G401 (cell line): ENCODE data around the gene RASA2. TPM values are rescaled to one million over a fixed set of nuclear protein-coding genes. Genes with fewer than 3 reads are reported as not detected.
"Not testable (repeated sequence)": the region's sequence is repeated elsewhere in the genome, so short reads cannot be mapped to it uniquely, and the experiment has no call there.

ENCODE experiments used
- DNase-seq: peaks from one replicate; pipeline ENCODE4 v3.0.0-alpha.2; 2015; ENCODE audit warnings: low spot score
- in situ Hi-C: cut with HindIII; loops from 2 replicates; pipeline ENCODE4 v1.10.0; 2016; ENCODE audit warnings: low sequenced_read_pairs, mixed read lengths
- total RNA-seq: library from RNA; depleted of rRNA; stranded (reverse); fragments of >200 nt; shearing (Covaris generic); gene quantifications from 2 replicates; pipeline ENCODE4 v1.2.3, GENCODE V29; 2014

RASA2 gene
- total RNA-seq, 1 experiment from 2014 or later, result 6.4 TPM

GRCh38 chr3:141485641-141486495 is 959 bp upstream of the RASA2 start:
- in situ Hi-C loops, result no loop called here
- peak; percentile 14 for DNase-seq

- DNase-seq, result no peak
- in situ Hi-C loops, result no loop called here
These were observed 406 bp upstream of the RASA2 start for GRCh38 chr3:141486496-141486745.

GRCh38 chr3:141487521-141488252 is 860 bp downstream of the RASA2 start:
- DNase-seq, result peak; percentile 74
- in situ Hi-C loops, result no loop called here

GRCh38 chr3:141489203-141489602 is 2.4 kb downstream of the RASA2 start:
- DNase-seq, result no peak
- in situ Hi-C loops, result no loop called here

- in situ Hi-C loops, result no loop called here
- no peak for DNase-seq
These were observed 4.3 kb downstream of the RASA2 start for GRCh38 chr3:141491081-141491480.

- in situ Hi-C loops, result no loop called here
These were observed 5.1 kb downstream of the RASA2 start for GRCh38 chr3:141491929-141492328.

GRCh38 chr3:141493184-141493583 is 6.4 kb downstream of the RASA2 start:
- no peak for DNase-seq
- in situ Hi-C loops, result no loop called here

More at GRCh38 chr3:141491929-141492328, 5.1 kb downstream of the RASA2 start:
- DNase-seq, result no peak

GRCh38 chr3:141497589-141497988 is 10.8 kb downstream of the RASA2 start:
- in situ Hi-C loops, DNase-seq: not testable (repeated sequence)

GRCh38 chr3:141498598-141499223 is 11.9 kb downstream of the RASA2 start:
- no peak for DNase-seq
- in situ Hi-C loops, result no loop called here

GRCh38 chr3:141499284-141499683 is 12.5 kb downstream of the RASA2 start:
- in situ Hi-C loops, result no loop called here
- no peak for DNase-seq

- no peak for DNase-seq
- in situ Hi-C loops, result no loop called here
These were observed 13.1 kb downstream of the RASA2 start for GRCh38 chr3:141499965-141500364.

- in situ Hi-C loops, result no loop called here
- DNase-seq, result no peak
These were observed 13.6 kb downstream of the RASA2 start for GRCh38 chr3:141500397-141500796.

GRCh38 chr3:141505166-141505565 is 18.3 kb downstream of the RASA2 start:
- in situ Hi-C loops, result no loop called here
- DNase-seq, result no peak

GRCh38 chr3:141506071-141506470 is 19.2 kb downstream of the RASA2 start:
- in situ Hi-C loops, result no loop called here
- no peak for DNase-seq

- in situ Hi-C loops, result no loop called here
- no peak for DNase-seq
These were observed 20.7 kb downstream of the RASA2 start for GRCh38 chr3:141507392-141508066.

- in situ Hi-C loops, result no loop called here
- no peak for DNase-seq
These were observed 21.2 kb downstream of the RASA2 start for GRCh38 chr3:141508067-141508436.

GRCh38 chr3:141511361-141511760 is 24.5 kb downstream of the RASA2 start:
- in situ Hi-C loops, result no loop called here
- no peak for DNase-seq

- in situ Hi-C loops, result no loop called here
- DNase-seq, result no peak
These were observed 27.6 kb downstream of the RASA2 start for GRCh38 chr3:141514382-141514781.

GRCh38 chr3:141519587-141519986 is 32.8 kb downstream of the RASA2 start:
- no peak for DNase-seq
- in situ Hi-C loops, result no loop called here

- no peak for DNase-seq
- in situ Hi-C loops, result no loop called here
These were observed 35.0 kb downstream of the RASA2 start for GRCh38 chr3:141521781-141522180.
